ENCODE results near the gene DHX9. TPM values are rescaled to one million over a fixed set of nuclear protein-coding genes. Genes with fewer than 3 reads are reported as not detected.
A peak's percentile ranks its signal among the peaks of the same experiment; 100 is the strongest.

Gene DHX9
- polyA plus RNA-seq, 10 donors = 111 to 163 (median 128) TPM

DNA sequence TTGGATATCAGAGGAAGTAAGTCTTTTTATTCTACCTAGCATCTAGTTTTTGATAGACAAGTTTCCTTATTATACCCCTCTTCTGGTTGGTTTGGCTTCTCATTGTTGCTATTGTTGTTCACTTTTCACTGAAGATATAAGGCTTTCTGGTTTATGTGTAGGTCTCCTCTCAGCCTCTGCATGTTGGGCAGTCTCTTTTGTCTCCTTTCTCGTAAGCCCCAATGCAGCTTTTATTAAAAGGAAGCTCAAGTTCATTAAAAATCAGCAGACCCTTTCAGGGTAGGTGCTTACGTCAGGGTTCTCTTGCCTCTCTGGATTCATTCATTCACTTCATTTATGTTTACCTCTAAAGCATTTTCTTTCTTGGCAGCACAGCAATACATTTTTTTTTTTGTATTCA lies 4.8 kb upstream of the DHX9 start:
- DNase-seq = no peak

DNA sequence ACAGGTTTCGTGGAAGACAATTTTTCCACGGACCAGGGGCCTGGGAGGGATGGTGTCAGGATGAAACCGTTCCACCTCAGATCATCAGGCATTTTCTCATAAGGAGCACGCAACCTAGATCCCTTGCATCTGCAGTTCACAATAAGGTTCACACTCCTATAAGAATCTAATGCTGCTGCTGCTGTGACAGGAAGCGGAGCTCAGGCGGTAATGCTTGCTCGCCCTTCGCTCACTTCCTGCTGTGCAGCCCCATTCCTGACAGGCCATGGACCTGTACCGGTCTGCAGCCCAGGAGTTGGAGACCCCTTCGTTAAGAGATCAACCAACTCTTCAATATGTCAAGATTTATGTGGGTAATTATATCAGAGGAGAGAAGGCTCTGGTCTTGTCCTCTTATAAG lies 3.3 kb upstream of the DHX9 start:
- no peak for DNase-seq

DNA sequence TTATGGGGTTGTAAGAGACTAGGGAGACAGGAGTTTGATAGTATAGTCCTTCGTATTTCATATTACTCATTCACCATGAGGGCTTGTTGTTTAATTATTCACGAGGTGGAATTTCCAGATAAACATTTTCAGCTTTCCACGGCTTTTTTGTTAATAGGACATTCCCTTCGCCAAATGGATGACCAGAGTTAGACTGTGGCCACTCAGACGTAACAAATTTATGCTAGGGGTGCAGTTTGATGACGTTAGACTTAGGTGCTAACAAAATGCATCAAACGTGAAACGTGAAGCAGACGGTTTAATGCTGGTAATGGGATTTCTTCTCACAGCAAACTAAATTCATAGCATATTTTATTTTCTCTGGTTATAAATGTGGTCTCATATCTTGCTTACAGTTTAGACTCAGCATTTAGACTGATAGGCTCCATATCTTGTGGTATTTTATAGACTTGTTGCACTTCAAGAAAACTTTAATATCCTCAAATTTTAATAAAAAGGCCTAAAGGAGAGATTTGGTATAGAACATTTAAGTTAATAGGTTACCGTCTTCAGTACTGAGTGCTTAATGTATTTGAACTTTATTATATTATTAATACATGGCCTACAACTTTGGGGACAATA lies 2.3 kb downstream of the DHX9 start:
- peak in 1 of 3 donors; percentile 2 for DNase-seq

DNA sequence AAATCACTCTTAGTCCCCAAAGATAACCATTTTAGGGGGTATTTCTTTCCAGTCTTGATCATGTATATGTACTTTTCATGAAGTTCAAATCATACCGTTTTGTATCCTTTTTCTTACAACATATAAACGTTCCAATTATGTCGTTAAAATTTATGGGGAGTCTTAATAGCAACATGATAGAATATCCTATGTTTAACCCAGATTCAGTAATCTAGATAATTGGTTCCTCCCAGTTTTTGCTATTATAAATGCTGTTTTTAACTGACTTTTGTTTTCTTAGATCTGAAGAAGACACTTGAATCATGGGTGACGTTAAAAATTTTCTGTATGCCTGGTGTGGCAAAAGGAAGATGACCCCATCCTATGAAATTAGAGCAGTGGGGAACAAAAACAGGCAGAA lies 3.1 kb downstream of the DHX9 start:
- DNase-seq = no peak

DNA sequence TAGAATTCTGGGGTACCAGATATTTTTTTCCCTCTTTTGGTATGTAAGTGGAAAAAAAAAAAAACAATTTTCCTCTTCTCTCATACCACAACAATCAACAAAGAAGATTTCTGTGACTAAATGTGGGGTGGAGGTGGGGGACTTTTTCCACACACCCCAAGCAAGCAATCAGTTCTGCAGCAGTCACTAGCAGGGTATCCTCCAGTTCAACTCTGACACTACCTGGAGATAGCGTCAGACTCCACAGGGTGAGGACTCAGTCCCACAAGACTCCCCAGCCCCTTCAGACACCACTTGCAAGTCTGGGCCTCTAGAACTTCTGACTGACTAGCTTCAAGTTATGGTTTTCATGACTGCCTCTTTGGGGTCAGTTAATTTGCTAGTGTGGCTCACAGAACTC lies 6.2 kb downstream of the DHX9 start:
- no peak for DNase-seq

GRCh38 chr1:182845894-182846293 lies 6.7 kb downstream of the DHX9 start:
- no peak for DNase-seq

GRCh38 chr1:182847105-182847504 lies 8.0 kb downstream of the DHX9 start:
- DNase-seq = no peak

GRCh38 chr1:182848736-182849135 lies 9.6 kb downstream of the DHX9 start:
- no peak for DNase-seq

GRCh38 chr1:182850319-182850718 lies 11.2 kb downstream of the DHX9 start:
- DNase-seq = no peak

- DNase-seq = no peak
Observed at GRCh38 chr1:182851825-182852224, 12.7 kb downstream of the DHX9 start.

DNA sequence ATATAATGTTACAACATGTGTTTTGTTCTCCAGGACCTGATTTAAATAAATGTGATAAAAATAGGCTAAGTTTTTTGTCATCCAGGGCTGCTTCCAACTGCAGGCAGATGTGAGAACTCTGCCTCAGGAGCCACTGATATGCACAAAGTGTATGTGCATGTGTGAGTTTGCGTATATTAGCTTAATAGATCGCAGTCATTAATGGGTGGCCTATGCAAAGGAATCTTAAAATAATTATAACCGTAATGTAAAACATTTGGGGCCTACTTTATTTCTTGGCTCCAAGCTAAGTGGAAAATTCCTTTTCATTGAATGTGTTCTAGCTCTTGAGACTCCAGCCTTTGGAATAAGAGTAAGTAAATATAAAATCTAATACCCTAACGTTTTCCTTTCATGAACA lies 16.8 kb downstream of the DHX9 start:
- DNase-seq = peak in 1 of 3 donors; percentile 27

GRCh38 chr1:182857212-182857611 lies 18.1 kb downstream of the DHX9 start:
- DNase-seq = no peak

GRCh38 chr1:182860658-182861057 lies 21.5 kb downstream of the DHX9 start:
- no peak for DNase-seq

DNA sequence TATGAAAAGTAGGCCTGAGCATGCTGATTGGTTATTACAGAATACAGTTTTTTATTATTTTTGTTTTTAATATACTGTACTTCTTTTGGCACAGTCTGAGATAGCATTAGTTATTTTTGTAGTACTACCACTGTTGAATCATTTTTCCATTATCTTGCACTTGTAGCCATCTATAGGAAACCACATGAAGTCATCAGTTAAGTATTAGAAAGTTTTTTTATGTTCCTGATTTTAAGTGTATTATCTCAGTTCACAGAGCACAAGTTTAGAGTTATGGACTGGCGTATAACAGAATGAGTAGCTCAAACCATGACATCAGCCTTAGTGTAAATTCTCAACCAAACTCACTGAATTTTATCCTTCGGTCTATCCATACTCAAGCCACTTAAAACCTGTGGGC lies 22.8 kb downstream of the DHX9 start:
- no peak for DNase-seq

DNA sequence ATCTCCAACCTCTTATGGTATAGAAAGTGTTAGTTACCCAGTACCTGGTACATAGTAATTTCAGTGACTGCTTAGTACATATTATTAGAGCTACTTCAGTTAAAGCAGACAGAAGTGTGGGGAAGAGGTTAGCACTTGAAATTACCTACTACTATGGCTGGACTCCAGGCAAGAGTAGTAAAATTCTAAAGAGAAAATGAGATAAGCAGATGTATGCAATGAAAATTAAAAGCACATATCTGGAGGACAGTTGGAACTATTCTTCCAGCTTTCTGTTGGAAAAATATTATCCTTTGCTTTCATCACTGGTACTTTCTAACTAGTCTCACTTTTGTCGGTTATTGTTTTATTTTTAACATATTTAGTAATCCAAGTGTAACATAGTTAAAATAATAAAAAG lies 23.7 kb downstream of the DHX9 start:
- peak in 1 of 3 donors; percentile 30 for DNase-seq

DNA sequence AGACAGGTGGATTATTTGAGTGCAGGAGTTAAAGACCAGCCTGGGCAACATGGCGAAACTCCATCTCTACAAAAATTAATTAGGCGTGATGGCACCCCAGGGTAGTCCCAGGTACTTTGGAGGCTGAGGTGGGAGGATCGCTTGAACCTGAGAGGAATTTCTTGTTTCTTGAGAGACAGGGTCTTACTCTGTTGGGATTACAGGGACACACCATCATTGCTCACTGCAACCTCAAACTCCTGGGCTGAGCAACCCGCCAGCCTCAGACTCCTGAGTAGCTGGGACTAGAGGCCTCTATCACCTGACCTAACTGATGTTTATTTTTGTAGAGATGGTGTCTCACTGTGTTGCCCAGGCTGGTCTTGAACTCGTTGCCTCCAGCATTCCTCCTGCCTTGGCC lies 24.8 kb downstream of the DHX9 start:
- DNase-seq = no peak

- no peak for DNase-seq
Observed at GRCh38 chr1:182867861-182868260, 28.7 kb downstream of the DHX9 start.

DNA sequence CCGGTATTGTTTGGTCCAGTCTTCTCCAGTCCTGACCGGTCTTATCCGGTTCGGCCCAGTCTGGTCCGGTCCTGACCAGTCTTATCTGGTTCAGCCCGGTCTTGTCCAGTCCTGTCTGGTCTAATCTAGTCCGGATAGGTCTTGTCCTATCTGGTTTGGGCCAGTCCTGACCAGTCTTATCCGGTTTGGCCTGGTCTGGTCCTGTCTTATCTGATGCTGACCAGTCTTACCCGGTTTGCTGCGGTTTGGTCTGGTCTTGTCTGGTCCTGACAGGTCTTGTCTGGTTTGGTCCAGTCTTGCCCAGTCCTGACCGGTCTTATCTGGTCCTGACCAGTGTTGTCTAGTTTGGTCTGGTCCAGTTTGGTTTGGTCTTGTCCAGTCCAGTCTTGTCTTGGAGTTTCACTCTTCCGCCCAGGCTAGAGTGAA lies 30.1 kb downstream of the DHX9 start:
- no peak for DNase-seq

- no peak for DNase-seq
Observed at GRCh38 chr1:182872881-182873280, 33.7 kb downstream of the DHX9 start.

DNA sequence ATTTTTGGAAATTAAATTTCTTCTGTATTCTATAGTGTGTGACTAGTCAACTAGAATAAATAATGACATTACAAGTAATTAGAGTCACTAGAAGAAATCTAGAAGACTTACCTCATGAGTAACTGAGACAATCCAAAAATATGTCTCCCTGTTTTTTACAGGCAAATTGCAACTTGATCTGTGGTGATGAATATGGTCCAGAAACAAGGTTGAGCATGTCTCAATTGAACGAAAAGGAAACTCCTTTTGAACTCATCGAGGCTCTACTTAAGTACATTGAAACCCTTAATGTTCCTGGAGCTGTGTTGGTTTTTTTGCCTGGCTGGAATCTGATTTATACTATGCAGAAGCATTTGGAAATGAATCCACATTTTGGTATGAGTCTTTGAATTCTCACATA lies 36.7 kb downstream of the DHX9 start:
- DNase-seq = no peak

DNA sequence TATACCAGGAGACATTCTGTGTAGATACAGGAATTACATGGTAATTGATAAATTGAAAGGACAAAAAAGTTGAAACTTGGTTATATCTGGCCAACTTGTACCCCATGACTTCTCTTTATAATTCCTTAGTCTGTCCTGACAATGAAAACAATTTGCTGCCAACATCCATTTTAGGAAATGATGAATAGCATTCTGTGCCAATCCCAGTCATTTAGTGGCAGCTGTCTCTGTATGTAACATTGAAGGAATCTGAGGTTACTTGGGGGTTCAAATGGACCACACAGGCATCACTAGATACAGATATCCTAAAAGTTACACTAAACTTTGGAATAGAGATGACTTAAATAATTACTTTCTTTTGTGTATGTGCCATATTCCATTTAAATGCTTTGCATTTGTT lies 38.2 kb downstream of the DHX9 start:
- no peak for DNase-seq

DNA sequence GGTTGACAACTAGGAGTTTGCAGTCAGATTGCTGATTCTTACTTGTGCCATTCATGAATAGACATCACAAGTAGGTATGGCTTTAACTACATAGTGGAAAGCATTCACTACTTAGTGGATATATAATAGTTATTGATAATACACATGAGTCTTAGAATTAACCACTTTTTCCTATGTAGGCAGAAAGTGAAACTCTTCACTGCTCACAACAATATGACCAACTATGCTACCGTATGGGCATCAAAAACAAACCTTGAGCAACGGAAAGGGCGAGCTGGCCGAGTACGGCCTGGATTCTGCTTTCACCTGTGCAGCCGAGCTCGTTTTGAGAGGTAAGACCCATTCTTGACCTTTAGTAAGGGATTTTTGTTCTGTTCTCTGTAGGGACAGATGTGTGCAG lies 38.7 kb downstream of the DHX9 start:
- no peak for DNase-seq

GRCh38 chr1:182884872-182885271 lies 45.7 kb downstream of the DHX9 start:
- DNase-seq = no peak

- DNase-seq = no peak
Observed at GRCh38 chr1:182885591-182885990, 46.4 kb downstream of the DHX9 start.

DNA sequence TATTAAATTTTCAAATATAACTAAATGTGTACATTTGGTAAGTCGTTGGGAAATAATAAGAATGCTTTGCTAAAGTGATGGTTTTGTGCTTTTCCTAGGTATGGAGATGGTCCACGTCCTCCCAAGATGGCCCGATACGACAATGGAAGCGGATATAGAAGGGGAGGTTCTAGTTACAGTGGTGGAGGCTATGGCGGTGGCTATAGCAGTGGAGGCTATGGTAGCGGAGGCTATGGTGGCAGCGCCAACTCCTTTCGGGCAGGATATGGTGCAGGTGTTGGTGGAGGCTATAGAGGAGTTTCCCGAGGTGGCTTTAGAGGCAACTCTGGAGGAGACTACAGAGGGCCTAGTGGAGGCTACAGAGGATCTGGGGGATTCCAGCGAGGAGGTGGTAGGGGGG lies 47.8 kb downstream of the DHX9 start:
- no peak for DNase-seq
